Coronary artery (tissue), 2 donors: ENCODE results near the gene KRTAP10-6.
"Not testable (repeated sequence)": the region's sequence is repeated elsewhere in the genome, so short reads cannot be mapped to it uniquely, and the experiment has no call there.

Experiments
- DNase-seq: peaks from one replicate; pipeline ENCODE4 v3.0.0-alpha.2; 2017; ENCODE audit warnings: low spot score
- H3K27ac ChIP-seq, 2 donors: fragments of 200-600 bp; sonication (generic); one replicate each; pipeline ENCODE4 v1.5.1; 2016 to 2019
- H3K4me3 ChIP-seq: fragments of 200-600 bp; sonication (generic); 2 replicates; pipeline ENCODE4 v1.5.1; 2016; ENCODE audit warnings: mild to moderate bottlenecking, moderate library complexity
- TF ChIP-seq, protein P1 (sequence below): fragments of 200-600 bp; sonication (generic); IDR thresholded peaks from one replicate; pipeline ENCODE4 v1.5.1; 2019; ENCODE audit warnings: antibody characterized with exemption

Gene KRTAP10-6

DNA sequence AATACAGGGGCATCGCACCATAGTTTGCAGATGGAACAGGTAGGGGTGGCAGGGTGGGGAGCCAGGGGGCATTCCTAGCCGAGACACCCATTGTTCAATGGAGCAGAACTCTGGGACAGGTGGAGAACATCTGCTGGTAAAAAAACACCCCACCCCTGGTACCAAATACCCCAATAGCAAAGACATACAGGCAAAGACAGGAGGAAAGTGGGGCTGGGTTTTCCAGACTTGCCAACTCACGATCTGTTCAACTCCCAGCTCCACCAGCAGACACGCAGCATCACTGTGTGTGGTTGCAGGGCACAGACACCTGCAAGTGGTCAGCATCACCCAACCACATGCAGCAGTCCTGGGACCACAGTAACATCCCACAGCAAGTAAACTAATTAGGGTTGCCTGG is 19.2 kb upstream of the KRTAP10-6 start:
- DNase-seq = no peak
- Histone ChIP-seq H3K27ac (no peak overlapping the region), H3K4me3 (no peak overlapping the region)
- TF ChIP-seq, protein P1, sequence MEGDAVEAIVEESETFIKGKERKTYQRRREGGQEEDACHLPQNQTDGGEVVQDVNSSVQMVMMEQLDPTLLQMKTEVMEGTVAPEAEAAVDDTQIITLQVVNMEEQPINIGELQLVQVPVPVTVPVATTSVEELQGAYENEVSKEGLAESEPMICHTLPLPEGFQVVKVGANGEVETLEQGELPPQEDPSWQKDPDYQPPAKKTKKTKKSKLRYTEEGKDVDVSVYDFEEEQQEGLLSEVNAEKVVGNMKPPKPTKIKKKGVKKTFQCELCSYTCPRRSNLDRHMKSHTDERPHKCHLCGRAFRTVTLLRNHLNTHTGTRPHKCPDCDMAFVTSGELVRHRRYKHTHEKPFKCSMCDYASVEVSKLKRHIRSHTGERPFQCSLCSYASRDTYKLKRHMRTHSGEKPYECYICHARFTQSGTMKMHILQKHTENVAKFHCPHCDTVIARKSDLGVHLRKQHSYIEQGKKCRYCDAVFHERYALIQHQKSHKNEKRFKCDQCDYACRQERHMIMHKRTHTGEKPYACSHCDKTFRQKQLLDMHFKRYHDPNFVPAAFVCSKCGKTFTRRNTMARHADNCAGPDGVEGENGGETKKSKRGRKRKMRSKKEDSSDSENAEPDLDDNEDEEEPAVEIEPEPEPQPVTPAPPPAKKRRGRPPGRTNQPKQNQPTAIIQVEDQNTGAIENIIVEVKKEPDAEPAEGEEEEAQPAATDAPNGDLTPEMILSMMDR = no peak

DNA sequence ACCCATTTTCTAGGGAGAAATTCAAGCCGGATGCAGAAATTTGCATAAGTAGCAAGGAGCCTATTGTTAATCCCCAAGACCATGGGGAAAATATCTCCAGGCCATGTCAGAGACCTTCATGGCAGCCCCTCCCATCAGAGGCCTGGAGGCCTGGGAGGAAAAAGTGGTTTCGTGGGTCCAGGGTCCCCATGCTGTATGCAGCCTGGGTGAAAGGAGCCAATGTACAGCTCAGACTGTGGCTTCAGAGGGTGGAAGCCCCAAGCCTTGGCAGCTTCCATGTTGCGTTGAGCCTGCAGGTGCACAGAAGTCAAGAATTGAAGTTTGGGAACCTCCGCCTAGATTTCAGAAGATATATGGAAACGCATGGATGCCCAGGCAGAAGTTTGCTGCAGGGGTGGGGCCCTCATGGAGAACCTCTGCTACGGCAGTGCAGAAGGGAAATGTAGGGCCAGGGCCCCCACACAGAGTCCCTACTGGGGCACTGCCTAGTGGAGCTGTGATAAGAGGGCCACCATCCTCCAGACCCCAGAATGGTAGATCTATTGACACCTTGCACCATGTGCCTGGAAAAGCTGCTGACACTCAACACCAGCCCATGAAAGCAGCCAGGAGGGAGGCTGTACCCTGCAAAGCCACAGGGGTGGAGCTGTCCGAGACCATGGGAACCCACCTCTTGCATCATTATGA is 18.0 kb upstream of the KRTAP10-6 start:
- DNase-seq = not testable (repeated sequence)

DNA sequence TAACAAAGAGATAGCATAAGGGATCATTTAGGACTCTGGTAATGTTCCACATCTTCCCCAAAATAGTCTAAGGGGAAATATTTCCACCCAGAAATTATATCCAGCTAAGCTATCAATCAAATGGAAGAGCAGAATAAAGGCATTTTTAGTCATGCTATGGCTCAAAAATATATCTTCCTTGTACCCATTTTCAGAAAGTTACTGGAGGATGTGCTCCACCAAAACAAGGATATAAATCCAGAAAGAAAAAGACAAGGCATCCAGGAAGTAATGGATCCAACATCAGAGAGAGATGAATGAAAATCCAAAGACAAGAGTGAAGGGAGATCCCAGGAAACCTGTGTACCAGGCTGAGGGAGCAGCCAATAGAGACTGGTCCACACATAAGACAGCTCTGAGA is 16.9 kb upstream of the KRTAP10-6 start:
- Histone ChIP-seq H3K4me3 (no peak overlapping the region), H3K27ac (no peak overlapping the region)
- no peak for DNase-seq
- TF ChIP-seq, protein P1 = no peak

More for the DNA sequence above, 18.0 kb upstream of the KRTAP10-6 start:
- not testable (repeated sequence) for H3K27ac ChIP-seq, H3K4me3 ChIP-seq

DNA sequence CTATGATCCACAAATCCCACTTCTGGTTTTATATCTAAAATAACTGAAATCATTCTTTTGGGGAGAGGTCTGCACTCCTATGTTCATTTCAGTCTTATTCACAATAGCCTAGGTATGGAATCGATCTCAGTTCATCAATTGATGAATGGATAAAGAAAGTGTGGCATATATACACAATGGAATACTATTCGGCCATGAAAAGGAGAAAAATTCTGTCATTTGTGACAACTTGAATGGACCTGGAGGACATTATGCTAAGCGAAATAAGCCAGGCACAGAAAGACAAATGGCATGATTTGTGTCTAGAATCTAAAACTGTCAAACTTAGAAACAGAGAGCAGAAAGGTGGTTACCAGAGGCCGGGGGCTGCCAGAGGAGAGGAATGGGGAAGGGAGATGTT is 14.2 kb upstream of the KRTAP10-6 start:
- Histone ChIP-seq H3K4me3 (no peak overlapping the region), H3K27ac (no peak overlapping the region)
- no peak for DNase-seq
- TF ChIP-seq, protein P1 = no peak

DNA sequence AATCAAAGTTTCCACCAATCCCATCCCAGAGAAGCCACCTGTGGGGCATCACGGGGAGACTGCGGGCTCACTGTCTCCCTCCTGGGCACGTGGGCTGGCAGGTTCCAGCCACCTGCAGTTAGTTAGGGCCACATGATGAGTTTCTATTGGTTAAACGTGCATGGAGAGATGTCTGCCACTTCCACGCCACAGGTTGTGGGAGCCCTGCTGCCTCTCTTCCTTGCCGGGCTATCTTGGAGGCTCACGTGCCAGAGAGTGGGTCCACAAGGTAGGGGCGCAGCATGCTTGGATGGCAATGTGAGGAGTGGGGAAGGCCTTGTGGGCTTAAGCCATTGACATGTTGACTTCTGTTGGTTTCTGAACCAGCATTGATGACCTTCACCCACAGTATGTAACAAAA is 11.6 kb upstream of the KRTAP10-6 start:
- Histone ChIP-seq H3K27ac (no peak overlapping the region), H3K4me3 (no peak overlapping the region)
- TF ChIP-seq, protein P1 = no peak
- no peak for DNase-seq

DNA sequence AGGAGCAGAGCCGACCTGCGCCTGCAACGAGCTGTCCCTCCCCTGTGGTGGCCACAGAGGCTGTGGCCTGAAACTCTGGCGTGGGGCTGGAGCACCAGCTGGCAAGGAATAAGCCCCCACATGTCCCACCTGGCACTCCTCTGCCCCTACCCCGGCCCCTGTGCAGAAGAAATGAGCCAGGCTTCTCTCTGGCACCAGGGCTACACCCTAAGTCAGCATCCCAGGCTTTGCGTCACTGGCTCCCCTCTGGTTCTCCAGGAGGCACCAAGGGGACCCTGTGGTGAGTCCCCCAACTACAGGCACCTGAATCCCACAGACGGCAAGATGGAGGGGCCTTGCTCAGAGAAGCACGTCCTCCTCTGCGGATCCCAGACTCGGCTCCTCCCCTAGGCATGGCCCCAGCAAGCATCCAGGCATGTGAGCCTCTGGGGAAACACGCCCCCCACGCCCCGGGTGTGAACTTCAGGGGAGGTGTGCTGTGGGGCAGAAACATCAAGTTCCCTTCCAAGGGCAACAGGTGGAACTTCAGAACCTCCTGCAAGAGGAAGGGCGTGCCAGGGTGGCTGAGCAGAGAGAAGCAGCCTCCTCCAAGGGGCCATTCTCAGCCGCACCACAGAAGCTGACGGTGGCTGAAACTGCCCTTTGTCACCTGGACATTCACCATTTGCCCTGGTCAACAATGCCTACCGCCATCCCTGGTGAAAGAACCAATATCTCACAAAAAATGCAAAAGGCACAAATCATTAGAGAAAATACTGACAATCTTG is 11.0 kb upstream of the KRTAP10-6 start:
- TF ChIP-seq, protein P1 = no peak
- no peak overlapping the region for H3K27ac ChIP-seq
- no peak overlapping the region for H3K4me3 ChIP-seq
- no peak for DNase-seq

DNA sequence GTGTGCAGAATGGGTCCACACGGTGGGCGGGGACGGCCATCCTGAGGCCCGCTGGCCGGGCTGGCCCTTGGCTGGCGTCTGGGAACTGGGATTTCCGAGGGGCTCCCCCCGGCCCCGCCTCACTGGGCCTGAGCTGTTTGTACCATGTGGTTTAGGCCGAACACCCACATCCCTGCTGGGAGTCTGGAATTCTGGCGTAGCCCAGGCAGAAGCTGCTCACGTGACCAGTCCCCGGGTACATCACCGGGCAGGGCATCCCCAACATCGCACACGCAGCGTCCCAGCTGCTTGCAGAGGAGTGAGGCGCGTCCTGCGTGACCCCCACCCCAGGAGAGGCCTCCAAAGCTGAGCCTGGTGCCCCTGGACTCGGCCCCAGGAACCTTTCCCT is 10.2 kb upstream of the KRTAP10-6 start:
- Histone ChIP-seq H3K4me3 (no peak overlapping the region), H3K27ac (no peak overlapping the region)
- TF ChIP-seq, protein P1 = no peak
- DNase-seq = no peak
